Activated naive CD8-positive, alpha-beta T cell treated with anti-CD3 and anti-CD28 coated beads, Interleukin-2, amount 50 U/mL, for 24 hours (primary cell): ENCODE results near the gene SCYGR5.

Source experiments
- ATAC-seq: fragments of 150-1000 bp; cut with Tn5 transposase; one replicate; pipeline ENCODE4 v1.10.0; 2021
- DNase-seq: peaks from one replicate; pipeline ENCODE4 v3.0.0; 2021
- H3K27ac Mint-ChIP-seq: one replicate; pipeline ENCODE4 v1.8.0; 2021; ENCODE audit warnings: mild to moderate bottlenecking, mixed read lengths
- H3K27me3 Mint-ChIP-seq: one replicate; pipeline ENCODE4 v1.8.0; 2021; ENCODE audit warnings: mixed read lengths
- H3K36me3 Mint-ChIP-seq: one replicate; pipeline ENCODE4 v1.8.0; 2021; ENCODE audit warnings: low read depth, mixed read lengths
- H3K4me1 Mint-ChIP-seq: one replicate; pipeline ENCODE4 v1.8.0; 2021; ENCODE audit warnings: mixed read lengths
- H3K4me3 Mint-ChIP-seq: one replicate; pipeline ENCODE4 v1.8.0; 2021; ENCODE audit warnings: mild to moderate bottlenecking, moderate library complexity, mixed read lengths
- H3K9me3 Mint-ChIP-seq: one replicate; pipeline ENCODE4 v1.8.0; 2021; ENCODE audit warnings: mixed read lengths

Gene SCYGR5

GRCh38 chr2:227706859-227707258, 40.3 kb downstream of the SCYGR5 start:
- no peaks in the 10 kb centered on the region for H3K36me3 Mint-ChIP-seq
- no peak overlapping the region for H3K27ac Mint-ChIP-seq
- no peaks in the 10 kb centered on the region for H3K4me1 Mint-ChIP-seq
- ATAC-seq (no peak), DNase-seq (no peak)
- H3K4me3 Mint-ChIP-seq, result no peak overlapping the region
- H3K9me3 Mint-ChIP-seq, result no peaks in the 10 kb centered on the region
- peaks cover 12% of the 10 kb centered on the region for H3K27me3 Mint-ChIP-seq

DNA sequence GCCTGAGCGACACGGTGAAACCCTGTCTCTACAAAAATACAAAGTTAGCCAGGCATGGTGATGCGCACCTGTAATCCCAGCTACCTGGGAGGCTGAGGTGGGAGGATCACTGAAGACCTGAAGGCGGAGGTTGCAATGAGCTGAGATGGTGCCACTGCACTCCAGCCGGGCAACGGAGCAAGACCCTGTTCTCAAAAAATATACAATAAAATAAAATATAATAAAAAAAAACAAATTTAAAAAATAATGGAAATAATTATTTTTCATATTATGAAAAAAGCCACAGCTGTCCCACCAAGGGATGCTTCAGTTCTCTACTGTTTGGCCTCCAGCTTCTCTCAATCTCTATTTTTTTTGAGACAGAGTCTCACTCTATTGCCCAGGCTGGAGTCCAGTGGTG, 40.8 kb downstream of the SCYGR5 start:
- Mint-ChIP-seq H3K27me3 (peaks cover 14% of the 10 kb centered on the region), H3K4me3 (no peak overlapping the region), H3K36me3 (no peaks in the 10 kb centered on the region), H3K4me1 (no peaks in the 10 kb centered on the region), H3K27ac (no peak overlapping the region), H3K9me3 (no peaks in the 10 kb centered on the region)
- DNase-seq, result no peak
- no peak for ATAC-seq

DNA sequence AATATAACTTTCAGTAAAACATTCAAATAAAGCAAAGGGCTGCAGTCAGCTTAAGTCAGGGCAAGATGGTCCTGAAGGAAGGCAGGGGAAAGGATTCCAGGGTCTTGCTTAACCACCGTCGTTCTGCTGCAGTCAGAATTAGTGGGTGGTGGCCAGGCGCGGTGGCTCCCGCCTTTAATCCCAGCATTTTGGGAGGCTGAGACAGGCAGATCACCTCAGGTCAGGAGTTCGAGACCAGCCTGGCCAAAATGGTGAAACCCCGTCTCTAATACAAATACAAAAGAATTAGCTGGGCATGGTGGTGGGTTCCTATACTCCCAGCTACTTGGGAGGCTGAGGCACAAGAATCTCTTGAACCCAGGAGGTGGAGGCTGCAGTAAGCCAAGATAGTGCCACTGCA, 44.4 kb downstream of the SCYGR5 start:
- no peaks in the 10 kb centered on the region for H3K4me1 Mint-ChIP-seq
- no peaks in the 10 kb centered on the region for H3K9me3 Mint-ChIP-seq
- no peak overlapping the region for H3K4me3 Mint-ChIP-seq
- no peak for DNase-seq
- H3K36me3 Mint-ChIP-seq, result no peaks in the 10 kb centered on the region
- H3K27ac Mint-ChIP-seq, result no peak overlapping the region
- peaks cover 8% of the 10 kb centered on the region for H3K27me3 Mint-ChIP-seq
- no peak for ATAC-seq

GRCh38 chr2:227713291-227713690, 46.7 kb downstream of the SCYGR5 start:
- ATAC-seq (no peak), DNase-seq (no peak)
- peaks cover 17% of the 10 kb centered on the region for H3K27me3 Mint-ChIP-seq
- H3K4me3 Mint-ChIP-seq, result no peak overlapping the region
- H3K27ac Mint-ChIP-seq, result no peak overlapping the region
- H3K36me3 Mint-ChIP-seq, result no peaks in the 10 kb centered on the region
- no peaks in the 10 kb centered on the region for H3K9me3 Mint-ChIP-seq
- no peaks in the 10 kb centered on the region for H3K4me1 Mint-ChIP-seq

GRCh38 chr2:227716501-227716900, 49.9 kb downstream of the SCYGR5 start:
- Mint-ChIP-seq H3K27me3 (peaks cover 15% of the 10 kb centered on the region), H3K36me3 (no peaks in the 10 kb centered on the region), H3K4me3 (no peak overlapping the region), H3K9me3 (no peaks in the 10 kb centered on the region), H3K4me1 (no peaks in the 10 kb centered on the region), H3K27ac (no peak overlapping the region)
- DNase-seq (no peak), ATAC-seq (no peak)
